Renal cortical epithelial cell (primary cell): Measurements from ENCODE around the gene LGR4. TPM values are rescaled to one million over a fixed set of nuclear protein-coding genes. Genes with fewer than 3 reads are reported as not detected.
A peak's percentile ranks its signal among the peaks of the same experiment; 100 is the strongest.

Source experiments
- DNase-seq: peaks from one replicate; pipeline ENCODE4 v3.0.0-alpha.2; 2011; ENCODE audit warnings: low read depth
- total RNA-seq: library from RNA; depleted of rRNA; stranded (reverse); fragments of >200 nt; gene quantifications from 2 replicates; pipeline ENCODE4 v1.2.3, GENCODE V29; 2014

Gene LGR4
- total RNA-seq, 1 donor from 2014 or later: 151 TPM

DNA sequence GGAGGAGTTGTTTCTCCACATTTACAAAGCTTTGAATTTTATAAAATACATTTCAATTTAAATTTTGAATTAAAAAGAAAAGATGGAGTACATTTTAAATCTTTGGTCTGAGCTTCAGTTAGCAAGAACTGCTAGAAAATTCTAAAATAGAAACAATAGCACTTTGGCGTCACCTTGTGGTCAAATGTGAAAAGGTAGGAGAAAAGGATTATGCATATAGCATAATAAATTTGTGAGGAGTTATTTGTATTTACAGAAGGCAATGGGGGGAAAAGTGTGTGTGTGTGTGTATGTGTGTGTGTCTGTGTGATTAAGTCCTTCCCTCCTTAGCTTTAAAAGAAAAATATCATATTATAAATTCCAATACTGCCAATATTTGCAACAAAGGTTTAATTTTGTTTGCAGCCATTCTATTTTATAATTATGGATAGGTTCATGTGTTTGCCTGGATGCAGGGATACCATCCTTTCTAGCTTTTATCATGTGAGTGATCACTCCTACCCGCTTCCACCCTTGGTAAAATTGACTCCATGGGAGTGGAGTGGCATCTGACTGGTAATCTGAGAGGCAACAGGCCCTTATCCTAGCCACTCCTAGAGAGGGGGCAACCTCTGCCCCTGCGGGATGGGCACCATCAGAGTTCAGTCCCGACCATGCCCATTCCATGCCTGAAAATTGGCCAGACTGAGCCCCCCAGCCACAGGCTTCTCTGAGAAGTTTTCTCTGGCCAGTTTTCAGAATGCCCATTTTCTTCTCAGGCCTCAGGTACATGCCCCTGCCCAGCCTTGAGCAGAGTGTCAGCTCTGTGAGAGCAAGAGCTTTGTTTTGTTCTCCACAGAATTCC lies 13.6 kb upstream of the LGR4 start:
- peak; percentile 57 for DNase-seq

DNA sequence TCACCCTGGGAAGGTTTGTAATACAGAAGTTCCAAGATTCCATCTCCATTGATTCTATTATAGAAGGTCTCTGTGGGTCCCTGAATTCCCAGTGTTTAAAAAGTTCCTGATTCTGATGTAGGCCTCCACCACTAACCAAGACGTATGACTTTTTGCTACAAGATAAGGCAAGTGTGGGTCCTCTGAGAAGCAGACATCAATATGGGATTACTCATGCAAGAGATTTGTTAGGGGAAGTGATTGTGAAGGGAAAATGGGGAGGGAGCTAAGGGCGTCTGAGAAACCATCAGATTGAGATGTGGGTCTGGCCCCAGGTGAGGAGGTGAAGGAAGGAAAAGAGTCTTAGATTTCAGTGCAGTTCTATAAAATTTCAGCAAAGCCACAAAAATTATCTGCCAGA lies 10.2 kb upstream of the LGR4 start:
- no peak for DNase-seq

GRCh38 chr11:27481992-27482391 lies 9.4 kb upstream of the LGR4 start:
- DNase-seq: no peak

DNA sequence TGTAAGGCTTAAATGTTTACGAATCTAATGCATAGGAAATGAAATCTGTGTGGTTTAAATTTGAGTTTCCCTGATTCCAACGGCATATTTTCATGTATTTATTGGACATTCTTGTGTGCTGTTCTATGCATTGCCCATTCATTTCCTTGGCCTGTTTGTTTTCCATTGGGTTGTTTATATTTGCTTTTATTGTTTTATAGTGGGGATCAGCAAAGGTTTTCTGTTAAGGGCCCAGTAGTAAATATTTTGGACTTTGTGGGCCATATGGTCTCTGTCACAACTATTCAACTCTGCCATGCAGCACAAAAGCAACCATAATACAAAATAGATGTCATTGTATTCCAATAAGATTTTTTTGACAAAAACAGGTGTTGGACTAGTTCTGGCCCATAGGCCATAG lies 5.2 kb upstream of the LGR4 start:
- DNase-seq: no peak

- DNase-seq: no peak
Observed at GRCh38 chr11:27477243-27477642, 4.7 kb upstream of the LGR4 start.

DNA sequence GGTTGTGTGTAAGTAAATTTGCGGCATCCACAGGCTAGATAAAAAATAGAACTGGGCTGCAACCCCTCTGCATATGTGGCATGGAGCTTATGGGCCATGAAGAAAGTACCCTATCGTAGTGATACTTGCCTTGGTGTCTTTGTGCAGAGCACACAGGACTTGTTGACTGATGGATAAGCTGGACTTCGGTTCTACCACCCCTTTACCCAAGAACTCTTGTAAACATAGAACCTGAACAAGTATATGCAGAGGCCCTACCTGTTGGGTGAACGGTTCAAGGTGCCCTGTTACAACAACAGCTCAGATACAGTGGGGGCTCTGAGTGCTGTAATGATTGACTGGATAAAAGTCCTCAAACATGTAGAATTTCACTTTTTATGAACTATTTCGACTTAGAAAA lies 3.0 kb upstream of the LGR4 start:
- DNase-seq: no peak

DNA sequence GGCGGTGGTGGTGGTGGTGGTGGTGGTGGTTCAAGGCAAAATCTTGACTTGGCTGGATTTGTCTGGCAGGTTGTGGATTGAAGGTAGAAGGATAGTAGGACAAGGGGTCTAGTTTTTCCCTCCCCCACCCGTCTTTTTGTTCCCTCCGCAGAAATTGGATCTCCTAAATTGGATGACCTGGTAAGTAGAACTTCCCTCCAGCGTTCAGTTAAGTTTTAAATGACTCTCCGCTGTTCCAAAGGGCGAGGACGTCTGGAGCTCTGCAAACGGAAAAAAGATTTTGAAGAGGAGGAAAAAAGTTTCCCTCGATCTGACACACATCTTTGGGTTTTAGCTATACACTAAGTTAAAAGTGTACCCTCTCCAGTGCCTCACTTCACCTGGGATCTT lies 422 bp upstream of the LGR4 start:
- peak; percentile 51 for DNase-seq

DNA sequence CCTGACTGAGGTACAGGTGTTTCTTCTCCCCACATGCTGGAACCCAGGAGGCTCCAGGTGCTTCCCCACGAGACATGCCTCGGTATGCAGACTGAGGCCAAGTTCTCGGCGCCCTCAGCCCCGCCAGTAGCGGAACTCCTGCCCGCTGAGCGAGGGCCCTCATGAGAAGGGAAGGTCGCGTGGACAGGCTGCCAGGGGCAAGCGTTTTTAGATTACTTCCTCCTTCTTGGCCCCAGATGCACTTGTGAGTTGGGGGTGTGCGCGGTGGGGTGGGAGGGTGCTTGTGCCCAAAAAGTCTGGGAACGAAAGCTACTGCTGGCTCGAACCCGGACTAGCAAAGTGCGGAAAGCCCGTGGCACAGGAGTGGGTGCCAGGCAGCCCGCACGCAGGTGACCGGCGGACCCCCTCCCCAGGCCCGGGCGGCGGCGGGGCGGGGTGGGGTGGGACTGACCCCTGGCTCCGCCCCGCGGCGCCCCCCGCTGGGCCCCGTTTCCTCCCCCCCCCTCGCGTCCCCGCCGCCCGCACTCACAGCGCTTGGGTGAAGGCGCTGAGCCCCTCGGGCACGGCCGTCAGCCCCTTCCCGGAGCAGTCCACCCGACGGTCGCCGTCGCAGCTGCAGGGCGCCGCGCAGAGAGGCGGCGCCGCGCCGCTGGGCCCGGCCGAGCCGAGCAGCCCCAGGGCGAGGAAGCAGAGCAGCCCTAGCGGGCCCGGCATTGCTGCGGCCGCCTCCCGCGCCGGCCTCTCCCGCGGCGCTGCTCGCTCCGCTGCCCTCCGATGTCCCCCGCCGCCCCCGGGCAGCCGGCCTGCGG lies 797 bp downstream of the LGR4 start:
- no peak for DNase-seq

GRCh38 chr11:27470826-27471588 lies 1.6 kb downstream of the LGR4 start:
- DNase-seq: peak; percentile 41

DNA sequence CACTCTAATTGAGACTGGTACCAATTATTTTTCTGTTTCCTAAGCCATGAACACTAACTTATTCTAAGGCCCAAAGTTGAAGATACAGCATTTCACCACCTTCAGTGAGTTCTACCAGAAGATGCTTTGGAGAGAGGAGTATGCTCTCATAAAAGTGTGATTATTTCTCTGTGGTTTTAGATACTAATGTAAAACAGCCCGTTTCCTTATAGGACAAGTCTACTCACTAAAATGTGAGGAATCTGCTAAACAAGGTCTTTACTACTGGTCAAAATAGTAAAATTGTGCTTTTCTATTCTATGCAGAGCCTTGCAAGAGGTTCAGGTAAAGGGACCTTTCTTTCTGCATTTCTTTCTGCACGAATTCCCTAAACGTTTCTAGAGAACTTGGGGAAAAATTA lies 2.4 kb downstream of the LGR4 start:
- DNase-seq: no peak

- no peak for DNase-seq
Observed at GRCh38 chr11:27468995-27469695, 3.4 kb downstream of the LGR4 start.

DNA sequence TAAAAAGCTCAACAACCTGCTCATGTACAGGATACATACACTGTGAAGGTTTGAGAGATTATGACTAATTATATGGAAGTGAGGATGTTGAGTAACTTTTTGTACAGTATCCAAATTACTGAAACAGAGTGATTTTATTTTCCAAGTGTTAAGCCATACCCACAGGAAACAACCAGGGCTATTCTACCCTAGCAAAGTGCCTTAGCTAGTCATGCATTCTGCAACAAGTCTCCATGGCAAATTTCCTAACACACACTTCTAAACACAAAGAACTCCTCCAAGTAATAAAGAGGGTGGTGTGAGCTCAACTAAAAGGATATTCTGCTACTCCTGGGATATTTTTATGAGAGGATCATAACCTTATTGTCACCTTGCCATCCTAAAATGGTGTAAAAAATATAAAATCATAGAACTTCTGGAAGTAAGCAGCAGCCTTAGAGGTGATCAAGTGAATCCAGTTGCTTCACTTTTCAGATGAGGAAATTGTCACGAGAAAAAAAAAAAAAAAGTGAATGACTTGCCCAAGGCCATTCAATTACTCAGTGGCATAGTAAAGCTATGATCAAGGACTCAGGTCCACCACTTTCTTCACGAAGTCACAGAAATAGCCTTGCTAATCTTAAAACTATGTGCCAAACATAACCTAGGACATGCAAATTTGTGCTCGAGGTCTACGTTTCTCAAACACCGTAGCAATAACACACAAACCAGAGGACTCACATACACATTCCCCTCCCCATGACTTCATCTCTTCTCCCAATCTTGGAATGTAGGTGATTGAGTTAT lies 4.2 kb downstream of the LGR4 start:
- DNase-seq: peak; percentile 99

DNA sequence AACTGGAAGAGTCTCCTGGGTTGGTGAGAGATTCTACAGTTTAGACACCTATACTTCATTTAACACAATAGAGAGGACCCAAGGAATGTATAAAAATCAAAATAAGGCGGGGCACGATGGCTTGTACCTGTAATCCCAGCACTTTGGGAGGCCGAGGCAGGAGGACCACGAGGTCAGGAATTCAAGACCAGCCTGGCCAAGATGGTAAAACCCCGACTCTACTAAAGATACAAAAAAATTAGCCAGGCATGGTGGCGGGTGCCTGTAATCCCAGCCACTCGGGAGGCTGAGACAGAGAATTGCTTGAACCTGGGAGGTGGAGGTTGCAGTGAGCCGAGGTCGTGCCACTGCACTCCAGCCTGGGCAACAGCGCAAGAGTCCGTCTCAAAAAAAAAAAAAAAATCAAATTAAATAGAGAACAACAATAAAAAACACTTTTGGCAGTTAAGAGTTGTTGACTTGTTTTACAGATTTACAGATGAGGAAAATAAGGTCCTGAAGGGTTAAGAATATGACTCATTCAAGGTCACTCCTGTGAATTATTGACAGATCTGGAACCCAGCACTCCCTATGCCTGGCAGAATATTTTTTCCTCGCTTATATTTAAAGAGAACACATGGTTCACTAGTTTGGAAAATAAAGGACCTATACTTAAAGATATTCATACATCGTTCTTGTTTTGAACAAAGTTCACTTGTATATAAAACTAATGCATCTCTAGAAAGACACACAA lies 5.2 kb downstream of the LGR4 start:
- peak; percentile 94 for DNase-seq

DNA sequence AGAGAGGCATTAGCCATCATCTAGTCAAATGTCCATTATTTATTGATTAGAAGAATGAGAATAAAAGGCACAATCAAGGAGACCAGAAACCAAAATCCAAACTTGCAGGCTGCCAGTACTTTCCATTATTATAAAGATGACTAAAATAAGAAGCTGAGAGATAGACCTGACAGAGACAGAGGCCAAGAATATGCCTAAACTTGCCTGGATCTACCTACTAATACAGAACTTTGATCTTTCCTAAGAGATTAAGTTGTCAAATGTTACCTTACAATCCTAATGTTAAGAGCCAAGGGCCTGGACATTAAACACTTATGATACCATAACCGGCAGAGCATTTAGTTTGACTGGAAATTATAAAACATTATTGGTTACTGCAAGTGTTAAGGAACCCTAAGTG lies 6.2 kb downstream of the LGR4 start:
- no peak for DNase-seq

DNA sequence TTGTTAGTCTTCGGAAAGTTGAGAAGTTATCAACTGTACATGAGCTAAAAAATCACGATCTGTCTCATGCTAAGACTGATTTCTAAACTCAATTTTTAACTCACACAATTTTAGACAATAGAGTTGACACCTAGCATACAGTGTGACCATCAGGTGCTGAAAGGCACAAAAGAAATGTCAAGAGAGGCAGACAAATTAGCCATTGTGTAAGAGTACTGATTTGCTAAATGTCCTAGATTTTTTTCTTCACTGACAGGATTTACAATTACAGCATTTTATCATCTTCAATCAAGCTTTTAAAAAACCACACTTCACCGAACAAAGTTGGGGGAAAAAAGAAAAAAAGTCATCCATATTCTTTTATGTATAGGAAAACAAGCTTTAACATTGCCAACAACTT lies 7.0 kb downstream of the LGR4 start:
- peak; percentile 29 for DNase-seq

GRCh38 chr11:27464909-27465308 lies 7.7 kb downstream of the LGR4 start:
- no peak for DNase-seq

DNA sequence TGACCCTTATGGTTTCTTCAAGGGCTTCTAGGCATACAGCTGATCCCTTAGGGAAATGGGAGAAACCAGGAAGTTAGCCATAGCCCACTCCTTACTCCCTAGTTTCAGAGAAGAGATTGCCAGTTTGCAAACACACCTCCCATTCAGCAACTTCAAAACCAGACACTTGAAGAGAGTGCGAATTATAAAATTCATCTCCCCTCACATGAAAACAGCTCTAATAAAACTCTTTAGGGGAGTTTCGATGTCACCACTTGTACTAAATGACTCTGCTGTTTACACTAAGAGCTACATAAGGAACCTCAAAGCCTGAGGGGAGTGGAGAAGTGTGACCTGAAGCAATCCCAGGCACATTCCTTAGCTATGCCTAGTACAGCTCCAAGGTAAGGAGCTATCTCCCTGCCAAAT lies 8.3 kb downstream of the LGR4 start:
- DNase-seq: peak; percentile 94

- peak; percentile 66 for DNase-seq
Observed at GRCh38 chr11:27462543-27462942, 10.0 kb downstream of the LGR4 start.

DNA sequence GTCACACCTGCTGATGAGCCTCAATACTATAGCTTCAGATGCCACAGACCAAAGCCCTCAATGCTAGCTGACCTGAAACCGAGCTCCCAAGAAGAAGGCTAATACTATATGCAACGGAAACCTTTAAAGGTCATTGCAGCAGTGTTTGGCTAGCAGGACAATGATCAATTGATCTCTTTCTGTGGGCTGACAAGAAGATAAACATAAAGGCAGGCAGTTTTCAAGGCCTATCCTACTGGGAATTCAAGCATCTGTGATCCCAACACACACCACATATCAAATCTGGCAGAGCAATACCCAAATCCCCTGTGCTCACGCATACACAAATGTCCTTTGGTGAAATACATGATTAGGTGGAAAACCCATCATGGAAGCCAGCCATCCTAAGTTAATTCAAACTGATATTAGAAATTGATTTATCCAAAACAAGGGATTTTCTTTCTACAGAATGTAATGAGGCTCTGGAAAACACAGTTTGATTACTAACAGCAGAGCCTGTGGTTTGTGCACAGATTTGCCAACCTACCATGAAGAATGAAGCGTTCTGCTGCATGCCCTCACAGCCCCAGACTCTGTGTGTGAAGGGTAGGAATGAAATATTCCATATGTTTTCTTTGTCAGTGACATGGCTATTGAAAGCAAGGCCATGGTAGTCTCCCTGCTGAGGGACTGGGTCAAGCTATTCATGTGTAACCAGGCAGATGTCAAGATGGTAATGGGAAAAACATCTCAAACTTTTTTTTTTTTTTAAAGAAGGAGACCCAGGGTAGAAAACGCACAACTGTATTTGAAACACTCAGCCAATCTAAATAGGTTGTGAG lies 12.2 kb downstream of the LGR4 start:
- peak; percentile 56 for DNase-seq
